SHP77 (cell line): ENCODE measurements around the gene ITPR2.

Experiments
- DNase-seq, 2 experiments: peaks; one replicate each; lab custom pipeline; 2025; lab: John Stamatoyannopoulos, UW

The ITPR2 gene

DNA sequence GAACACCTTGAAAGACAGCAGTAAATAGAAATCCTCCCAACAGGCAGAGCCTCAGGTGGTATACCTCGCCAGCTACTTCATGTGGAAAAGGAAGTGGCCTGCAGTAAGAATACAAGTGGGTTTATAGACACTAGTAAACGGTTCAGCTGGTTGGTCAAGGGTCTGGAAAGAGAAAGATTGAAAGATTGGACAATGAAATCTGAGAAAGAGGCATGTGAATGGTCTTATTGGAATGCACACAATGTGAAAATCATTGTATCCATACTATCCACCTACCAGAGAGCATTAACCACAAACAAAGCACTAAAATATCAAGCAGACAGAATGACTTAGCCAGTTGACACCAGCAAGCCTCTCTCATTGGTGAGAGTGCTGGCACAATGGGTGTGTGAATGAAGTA, 539.4 kb downstream of the ITPR2 start:
- DNase-seq = no peak

DNA sequence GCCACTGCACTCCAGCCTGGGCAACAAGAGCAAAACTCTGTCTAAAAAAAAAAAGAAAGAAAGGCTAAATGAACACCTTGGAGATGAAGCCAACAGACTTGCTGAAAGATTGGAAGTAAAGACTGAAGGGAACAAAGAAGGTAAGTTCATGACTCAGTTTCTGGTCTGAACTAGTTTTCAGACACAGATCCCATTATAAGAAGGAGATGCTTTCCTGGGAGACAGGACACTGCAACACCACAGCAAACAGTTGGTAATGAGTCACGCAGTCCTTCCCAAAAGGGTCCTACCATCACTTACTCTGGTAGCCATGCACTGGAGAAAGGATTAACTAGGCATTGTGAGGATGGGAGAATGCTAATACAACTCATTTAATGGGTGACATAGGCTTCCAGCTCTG, 540.4 kb downstream of the ITPR2 start:
- DNase-seq = no peak

DNA sequence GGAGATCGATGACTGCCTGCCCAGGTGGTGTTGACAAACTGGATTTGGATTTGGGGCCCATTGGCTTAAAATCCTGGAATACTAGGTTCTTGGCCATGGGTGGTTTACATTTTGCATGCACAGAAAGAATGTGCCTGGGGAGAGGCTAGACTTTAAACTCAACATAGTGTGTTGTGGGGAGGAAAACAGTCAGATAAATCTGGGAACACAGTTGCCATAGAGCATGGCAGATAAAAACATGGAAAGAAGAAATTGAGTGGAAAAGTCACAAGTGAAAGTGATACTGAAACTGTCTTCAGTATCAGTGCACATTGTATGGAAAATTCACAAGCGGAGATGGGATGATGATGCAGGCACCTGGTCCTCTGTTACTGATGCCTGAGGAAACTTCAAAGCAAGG, 542.4 kb downstream of the ITPR2 start:
- no peak for DNase-seq

DNA sequence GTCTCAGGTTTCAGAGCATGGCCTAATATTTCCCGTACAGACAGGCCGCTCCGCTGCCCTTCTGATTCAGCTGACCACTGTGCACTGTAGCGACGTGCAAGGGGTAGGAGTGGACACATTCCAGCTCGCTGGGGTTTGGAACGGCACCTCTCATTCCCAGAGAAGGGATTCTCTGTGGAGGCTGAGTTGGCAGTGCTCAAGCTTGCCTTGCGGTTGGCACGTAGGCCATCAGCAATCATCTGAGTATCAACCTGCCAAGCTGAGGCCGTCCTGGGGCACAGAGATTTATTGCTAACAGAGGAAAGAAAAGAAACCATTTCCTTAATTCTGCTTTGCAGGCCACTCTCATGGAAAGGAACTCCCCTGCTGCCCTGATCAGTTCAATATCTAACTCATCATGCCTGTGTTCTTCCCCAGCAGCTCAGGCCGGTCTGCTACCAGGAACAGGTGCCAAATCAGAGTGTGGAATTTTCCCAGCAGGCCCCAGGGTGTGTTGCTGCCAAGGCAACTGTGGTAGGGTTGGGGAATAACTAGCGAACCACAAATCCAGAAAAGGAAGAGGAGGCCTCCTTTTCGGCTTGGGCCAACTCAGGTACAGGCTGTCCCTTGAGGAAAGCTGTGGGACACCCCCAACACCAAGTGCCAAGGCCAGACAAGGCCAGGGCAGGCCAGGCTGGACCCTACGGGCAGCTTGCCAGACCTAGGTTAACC, 545.2 kb downstream of the ITPR2 start:
- DNase-seq = no peak
